Chondrocyte (in vitro differentiated cells): ENCODE results near the gene ITSN1. TPM values are rescaled to one million over a fixed set of nuclear protein-coding genes. Genes with fewer than 3 reads are reported as not detected.

Source experiments
- DNase-seq: peaks from one replicate; pipeline ENCODE4 v3.0.0; 2021; ENCODE audit warnings: mixed read lengths, low spot score
- H3K27ac Mint-ChIP-seq: one replicate; pipeline ENCODE4 v1.8.0; 2021; ENCODE audit warnings: mild to moderate bottlenecking, moderate library complexity, mixed read lengths; ENCODE audit not compliant: unreplicated experiment
- H3K27me3 Mint-ChIP-seq: 2 replicates; pipeline ENCODE4 v1.8.0; 2021; ENCODE audit warnings: low read depth, mixed read lengths
- H3K36me3 Mint-ChIP-seq: 2 replicates; pipeline ENCODE4 v1.8.0; 2021; ENCODE audit warnings: low read depth, mixed read lengths
- H3K4me1 Mint-ChIP-seq: 2 replicates; pipeline ENCODE4 v1.8.0; 2021; ENCODE audit warnings: low read depth, mild to moderate bottlenecking, mixed read lengths
- H3K4me3 Mint-ChIP-seq: one replicate; pipeline ENCODE4 v1.8.0; 2021; ENCODE audit warnings: mild to moderate bottlenecking, moderate library complexity, mixed read lengths; ENCODE audit not compliant: unreplicated experiment
- H3K9me3 Mint-ChIP-seq: 2 replicates; pipeline ENCODE4 v1.8.0; 2021; ENCODE audit warnings: low read depth, mixed read lengths
- total RNA-seq: library from RNA; stranded (reverse); gene quantifications from 3 replicates; pipeline ENCODE4 v1.2.1, GENCODE V29; 2021
- TF ChIP-seq, protein P1 (sequence below): fragments of 200-600 bp; sonication (generic); IDR thresholded peaks from 2 replicates; pipeline ENCODE4 v1.5.0; 2021; ENCODE audit warnings: antibody characterized with exemption, mild to moderate bottlenecking, moderate library complexity

Gene ITSN1
- total RNA-seq, 1 donor from 2014 or later, result 29.8 TPM

DNA sequence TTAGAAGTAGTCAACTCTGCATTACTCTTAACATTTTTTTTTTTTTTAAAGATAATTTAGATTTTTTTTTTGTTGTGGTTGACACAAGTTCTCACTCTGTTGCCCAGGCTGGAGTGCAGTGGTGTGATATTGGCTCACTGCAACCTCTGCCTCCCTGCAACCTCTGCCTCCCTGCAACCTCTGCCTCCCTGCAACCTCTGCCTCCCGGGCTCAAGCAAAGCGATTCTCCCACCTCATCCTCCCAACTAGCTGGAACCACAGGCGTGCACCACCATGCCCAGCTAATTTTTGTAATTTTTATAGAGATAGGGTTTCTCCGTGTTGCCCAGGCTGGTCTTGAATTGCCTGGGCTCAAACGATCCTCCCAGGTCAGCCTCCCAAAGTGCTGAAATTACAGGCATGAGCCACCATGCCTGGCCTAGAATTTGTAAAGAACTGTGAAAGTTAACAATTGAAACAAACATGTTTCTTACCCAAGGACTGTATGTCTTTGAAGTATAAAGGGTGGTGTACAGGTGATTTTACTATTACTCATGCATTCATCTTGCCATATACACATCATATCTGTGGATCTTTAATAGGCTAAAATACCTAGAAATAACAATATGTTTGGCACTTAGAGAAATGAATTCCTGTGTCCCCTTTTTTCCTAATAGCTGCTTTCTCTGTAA lies 158.6 kb downstream of the ITSN1 start:
- H3K4me3 Mint-ChIP-seq, result no peak overlapping the region
- H3K36me3 Mint-ChIP-seq, result peaks cover 13% of the 10 kb centered on the region
- TF ChIP-seq, protein P1, sequence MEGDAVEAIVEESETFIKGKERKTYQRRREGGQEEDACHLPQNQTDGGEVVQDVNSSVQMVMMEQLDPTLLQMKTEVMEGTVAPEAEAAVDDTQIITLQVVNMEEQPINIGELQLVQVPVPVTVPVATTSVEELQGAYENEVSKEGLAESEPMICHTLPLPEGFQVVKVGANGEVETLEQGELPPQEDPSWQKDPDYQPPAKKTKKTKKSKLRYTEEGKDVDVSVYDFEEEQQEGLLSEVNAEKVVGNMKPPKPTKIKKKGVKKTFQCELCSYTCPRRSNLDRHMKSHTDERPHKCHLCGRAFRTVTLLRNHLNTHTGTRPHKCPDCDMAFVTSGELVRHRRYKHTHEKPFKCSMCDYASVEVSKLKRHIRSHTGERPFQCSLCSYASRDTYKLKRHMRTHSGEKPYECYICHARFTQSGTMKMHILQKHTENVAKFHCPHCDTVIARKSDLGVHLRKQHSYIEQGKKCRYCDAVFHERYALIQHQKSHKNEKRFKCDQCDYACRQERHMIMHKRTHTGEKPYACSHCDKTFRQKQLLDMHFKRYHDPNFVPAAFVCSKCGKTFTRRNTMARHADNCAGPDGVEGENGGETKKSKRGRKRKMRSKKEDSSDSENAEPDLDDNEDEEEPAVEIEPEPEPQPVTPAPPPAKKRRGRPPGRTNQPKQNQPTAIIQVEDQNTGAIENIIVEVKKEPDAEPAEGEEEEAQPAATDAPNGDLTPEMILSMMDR, result no peak
- H3K27ac Mint-ChIP-seq, result peak overlapping the region; percentile 45
- no peaks in the 10 kb centered on the region for H3K9me3 Mint-ChIP-seq
- no peak for DNase-seq
- peaks cover 15% of the 10 kb centered on the region for H3K4me1 Mint-ChIP-seq
- H3K27me3 Mint-ChIP-seq, result no peaks in the 10 kb centered on the region

DNA sequence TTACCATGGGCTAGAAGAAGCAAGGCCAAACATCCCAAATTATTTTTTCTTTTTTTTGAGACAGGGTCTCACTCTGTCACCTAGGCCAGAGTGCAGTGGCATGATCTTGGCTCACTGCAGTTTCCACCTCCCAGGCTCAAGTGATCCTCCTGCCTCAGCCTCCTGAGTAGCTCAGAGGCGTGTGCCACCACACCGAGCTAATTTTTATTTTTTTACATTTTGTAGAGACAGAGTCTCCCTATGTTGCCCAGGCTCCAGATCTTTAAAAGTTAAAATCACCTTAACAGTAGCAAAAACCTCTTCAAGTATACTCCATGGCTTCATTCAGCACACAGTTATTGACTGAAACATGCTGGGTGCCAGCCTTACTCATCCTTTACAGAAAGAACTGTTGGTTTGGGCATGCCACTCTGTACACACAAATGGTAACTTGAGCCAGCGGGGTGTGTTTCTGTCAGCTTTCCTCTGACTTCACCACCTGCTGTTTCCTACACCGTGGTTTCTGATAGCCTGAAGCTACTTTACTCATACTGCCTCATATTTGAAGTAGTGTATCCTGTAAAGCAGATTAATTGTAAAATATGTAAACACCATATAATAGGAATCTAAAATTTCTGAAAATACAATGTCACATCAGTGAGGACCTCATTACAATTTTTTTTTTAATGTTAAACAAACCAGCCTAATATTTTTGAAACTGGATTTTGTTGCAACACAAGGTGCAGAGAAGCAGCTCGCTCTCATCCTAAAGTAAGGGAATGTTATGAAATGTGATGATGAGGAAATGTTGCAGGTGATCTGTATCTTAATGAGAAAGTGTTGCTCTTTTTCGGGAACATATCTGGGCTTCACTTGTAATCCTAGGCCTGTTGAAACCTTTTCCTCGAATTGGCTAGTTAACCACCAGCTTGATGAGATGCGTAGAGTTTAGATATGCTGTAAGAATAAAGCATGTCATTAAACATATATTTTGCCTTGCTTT lies 159.4 kb downstream of the ITSN1 start:
- no peak overlapping the region for H3K4me3 Mint-ChIP-seq

GRCh38 chr21:33802481-33802880 lies 160.2 kb downstream of the ITSN1 start:
- Mint-ChIP-seq H3K9me3 (no peaks in the 10 kb centered on the region), H3K27ac (no peak overlapping the region), H3K4me1 (peaks cover 15% of the 10 kb centered on the region), H3K36me3 (peaks cover 8% of the 10 kb centered on the region), H3K27me3 (no peaks in the 10 kb centered on the region), H3K4me3 (no peak overlapping the region)
- no peak for DNase-seq
- TF ChIP-seq, protein P1, result no peak

More for the DNA sequence above, 159.4 kb downstream of the ITSN1 start:
- DNase-seq, result no peak
- TF ChIP-seq, protein P1, result no peak
- Mint-ChIP-seq H3K36me3 (peaks cover 11% of the 10 kb centered on the region), H3K27me3 (no peaks in the 10 kb centered on the region), H3K27ac (peak overlapping the region; percentile 45), H3K4me1 (peaks cover 15% of the 10 kb centered on the region), H3K9me3 (no peaks in the 10 kb centered on the region)

DNA sequence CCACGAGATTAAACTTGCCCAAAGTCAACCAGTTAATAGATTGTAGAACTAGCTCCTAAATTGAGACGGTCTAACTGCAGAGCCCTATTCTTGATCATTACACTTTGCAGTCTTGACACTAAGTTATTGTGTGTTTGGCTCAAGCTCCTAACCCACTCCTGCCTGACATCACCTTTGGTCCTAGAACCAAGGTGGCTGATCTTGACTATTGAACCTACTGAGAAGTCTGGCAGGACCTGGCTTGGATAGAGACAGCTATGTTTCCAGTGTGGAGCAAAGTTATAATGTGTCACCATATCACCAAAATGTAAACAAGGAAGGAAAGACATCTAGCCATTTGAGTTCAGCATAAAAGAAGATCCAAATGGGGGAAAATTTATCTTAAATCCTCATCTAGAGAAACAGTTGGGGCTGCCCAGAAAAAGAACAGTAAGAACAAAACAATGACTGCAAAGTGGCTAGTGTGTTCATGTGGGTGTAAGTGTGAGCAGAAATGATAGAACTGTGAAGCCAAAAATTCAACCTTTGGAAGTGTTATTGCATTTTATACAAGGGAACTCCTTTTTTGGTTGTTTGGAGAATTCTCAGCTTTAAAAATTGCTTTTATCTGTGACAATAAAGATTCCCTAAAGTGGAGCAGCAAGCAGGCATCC lies 166.5 kb downstream of the ITSN1 start:
- no peak overlapping the region for H3K27ac Mint-ChIP-seq
- no peaks in the 10 kb centered on the region for H3K27me3 Mint-ChIP-seq
- H3K9me3 Mint-ChIP-seq, result no peaks in the 10 kb centered on the region
- peaks cover 1% of the 10 kb centered on the region for H3K36me3 Mint-ChIP-seq
- TF ChIP-seq, protein P1, result no peak
- peaks cover 17% of the 10 kb centered on the region for H3K4me1 Mint-ChIP-seq
- DNase-seq, result no peak
- no peak overlapping the region for H3K4me3 Mint-ChIP-seq

- TF ChIP-seq, protein P1, result no peak
- peaks cover 18% of the 10 kb centered on the region for H3K36me3 Mint-ChIP-seq
These were observed 168.5 kb downstream of the ITSN1 start for GRCh38 chr21:33810766-33811165.

More at GRCh38 chr21:33810766-33811165, 168.5 kb downstream of the ITSN1 start:
- Mint-ChIP-seq H3K4me3 (no peak overlapping the region), H3K4me1 (peaks cover 21% of the 10 kb centered on the region), H3K27me3 (no peaks in the 10 kb centered on the region), H3K9me3 (no peaks in the 10 kb centered on the region), H3K27ac (no peak overlapping the region)
- DNase-seq, result no peak
